Activated CD4-positive, alpha-beta T cell treated with anti-CD3 and anti-CD28 coated beads for 48 hours (primary cell): ENCODE results near the gene ADGRG6.
"Not testable (repeated sequence)": the region's sequence is repeated elsewhere in the genome, so short reads cannot be mapped to it uniquely, and the experiment has no call there.

Experiments used
- DNase-seq: peaks from one replicate; pipeline ENCODE4 v3.0.0-alpha.2; 2020

The ADGRG6 gene

DNA sequence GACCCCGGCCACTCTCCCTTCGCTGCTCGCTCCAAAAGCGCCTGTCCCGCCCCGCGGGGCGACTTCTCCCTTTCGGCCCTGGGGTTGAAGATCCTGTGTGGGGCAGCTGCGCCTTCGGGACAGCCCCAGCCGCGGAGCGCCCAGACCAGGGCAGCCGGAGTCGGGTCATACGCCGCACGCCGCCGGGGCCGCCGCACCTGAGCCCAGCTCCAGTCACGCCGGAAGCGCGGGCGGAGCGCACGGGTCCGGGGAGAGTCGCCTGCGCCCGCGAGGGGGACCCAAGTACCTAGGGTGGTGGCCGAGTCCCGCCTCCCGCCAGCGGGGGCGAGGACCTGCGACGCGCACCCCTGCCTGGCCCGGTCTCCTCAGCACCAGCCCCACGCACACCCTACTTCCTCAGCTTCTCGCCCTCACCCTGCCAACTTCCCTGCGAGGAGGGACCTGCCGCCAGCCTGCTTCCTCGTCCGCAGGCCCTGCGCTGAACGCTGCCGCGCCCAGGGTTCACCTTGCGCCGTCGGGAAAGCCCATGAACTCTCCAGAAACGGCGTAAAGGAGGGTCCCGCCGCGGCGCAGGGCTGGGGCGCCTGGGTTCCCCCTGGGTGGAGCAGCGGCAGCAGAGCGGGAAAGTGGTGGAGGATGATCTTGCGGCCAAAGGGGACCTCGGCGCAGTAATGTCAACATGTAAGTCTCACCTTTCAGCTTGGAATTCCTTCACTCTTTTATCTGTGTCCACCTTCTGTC lies at the start of gene ADGRG6:
TSS of gene ADGRG6 (plus strand) at position 357 of the 741 bp plus-strand sequence. CDS start at position 680, 323 bp downstream.
- peak; percentile 60 for DNase-seq

DNA sequence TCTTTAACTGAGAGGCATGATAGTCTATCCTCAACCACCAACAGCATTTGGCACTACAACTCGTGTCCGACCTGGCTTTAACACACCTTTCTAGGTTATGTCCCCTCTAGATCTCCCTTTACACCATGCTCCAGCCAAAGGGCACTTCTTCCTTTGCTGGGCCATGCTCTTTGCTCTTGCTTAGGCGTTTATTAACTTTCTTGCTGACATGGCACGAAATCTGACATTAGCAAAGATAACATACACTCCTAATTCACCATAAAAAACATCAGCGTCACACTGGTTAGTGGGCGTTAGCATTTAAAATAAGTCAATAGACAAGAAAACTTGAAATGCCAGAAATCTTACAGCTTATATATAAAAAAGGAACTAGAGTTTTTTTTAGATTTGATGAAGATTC lies 47.3 kb upstream of the ADGRG6 start:
- no peak for DNase-seq

GRCh38 chr6:142255785-142256184 lies 46.0 kb upstream of the ADGRG6 start:
- DNase-seq, result no peak

DNA sequence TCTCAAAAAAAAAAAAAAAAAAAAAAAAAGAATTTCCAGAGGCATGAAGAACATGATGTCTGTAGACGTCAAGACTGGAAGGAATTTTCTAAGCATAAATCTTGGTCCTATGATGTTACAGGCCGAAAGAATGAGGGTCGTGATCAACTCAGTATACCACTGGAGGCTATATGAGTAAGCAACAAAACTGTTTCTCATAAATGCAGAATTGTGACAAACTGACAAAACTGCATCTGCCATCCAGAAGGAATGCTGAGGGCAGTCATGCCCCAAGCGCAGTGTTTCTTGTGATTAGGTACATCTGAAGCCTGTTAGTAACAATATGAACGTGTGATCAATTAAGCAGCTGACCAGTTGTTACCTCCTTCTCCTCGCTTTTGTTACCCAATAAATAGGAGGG lies 43.5 kb upstream of the ADGRG6 start:
- no peak for DNase-seq

DNA sequence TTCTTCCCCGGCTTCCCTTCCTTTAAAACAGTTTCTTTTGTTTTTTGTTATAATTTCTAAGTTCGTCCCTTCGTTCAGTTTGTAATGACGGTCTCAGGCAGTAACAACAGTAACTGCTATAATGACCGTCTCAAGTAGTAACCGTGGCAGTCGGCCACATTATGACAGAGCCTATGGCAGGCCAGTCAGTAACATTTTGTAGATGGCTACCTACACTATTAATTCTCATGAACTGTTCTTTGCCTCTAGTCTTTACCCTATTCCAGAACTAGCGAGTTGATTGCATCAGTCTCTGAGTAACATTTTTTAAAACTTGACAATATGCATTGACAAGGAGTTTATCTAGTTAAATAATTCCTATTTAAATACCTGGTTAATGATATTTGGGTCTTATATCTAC lies 43.0 kb upstream of the ADGRG6 start:
- DNase-seq, result no peak

DNA sequence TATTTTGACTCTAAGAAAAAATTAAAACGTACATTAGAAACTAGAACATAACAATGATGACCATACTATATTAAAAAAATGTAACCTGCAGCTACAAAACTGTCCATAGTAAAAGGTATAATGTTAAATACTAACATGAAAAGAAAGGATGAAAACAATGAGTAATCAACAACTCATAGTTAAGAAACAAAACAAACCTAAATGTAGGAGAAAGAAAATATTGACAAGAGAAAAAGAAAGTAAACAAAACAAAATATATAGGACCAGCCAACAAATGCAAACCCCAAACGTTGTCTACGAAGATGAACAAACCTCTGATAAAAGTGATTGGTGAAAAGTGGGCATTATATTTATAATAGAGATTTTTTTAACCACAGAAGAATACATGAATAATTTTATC lies 41.1 kb upstream of the ADGRG6 start:
- DNase-seq, result no peak

GRCh38 chr6:142262231-142262630 lies 39.6 kb upstream of the ADGRG6 start:
- no peak for DNase-seq

- DNase-seq, result no peak
These were observed 36.3 kb upstream of the ADGRG6 start for GRCh38 chr6:142265476-142265875.

GRCh38 chr6:142266060-142266459 lies 35.7 kb upstream of the ADGRG6 start:
- no peak for DNase-seq

GRCh38 chr6:142271476-142271875 lies 30.3 kb upstream of the ADGRG6 start:
- DNase-seq, result no peak

DNA sequence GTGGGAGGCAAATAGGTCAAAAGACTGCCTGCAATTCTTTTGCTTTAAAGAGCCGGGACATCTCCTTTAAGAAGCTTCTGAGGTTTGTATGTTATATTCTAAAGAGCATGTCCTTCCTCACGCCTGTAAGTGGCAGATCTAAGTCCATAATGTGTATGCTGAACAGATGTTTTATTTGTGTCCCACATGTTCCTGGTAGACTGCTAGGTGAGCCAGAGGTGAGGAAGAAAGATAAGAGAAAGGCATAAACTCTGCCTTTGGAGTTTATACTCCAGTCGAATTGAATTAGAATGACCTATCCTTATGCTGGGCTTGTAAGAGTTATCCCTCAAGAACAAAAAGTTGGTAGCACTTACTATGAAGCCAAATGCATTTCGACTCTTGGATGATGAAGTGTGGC lies 27.2 kb upstream of the ADGRG6 start:
- no peak for DNase-seq

GRCh38 chr6:142275236-142276006 lies 26.4 kb upstream of the ADGRG6 start:
- DNase-seq, result no peak

DNA sequence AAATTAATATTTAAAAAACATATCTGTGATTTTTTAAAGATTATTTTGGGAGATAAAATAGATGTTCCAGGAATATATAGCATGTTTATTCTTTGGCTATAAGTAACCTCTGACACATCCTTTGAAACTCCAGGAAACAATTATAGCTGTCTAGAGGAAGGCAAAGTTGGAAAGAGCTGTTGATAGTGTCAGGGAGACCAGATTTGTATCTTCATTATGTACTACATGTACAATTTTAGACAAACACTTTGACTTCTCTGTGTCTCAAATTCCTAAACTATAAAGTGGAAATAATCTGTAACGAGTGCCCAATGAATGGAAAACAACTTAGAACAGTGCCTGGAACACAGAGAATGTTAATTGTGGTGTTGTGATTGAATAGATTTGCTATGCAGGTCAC lies 25.6 kb upstream of the ADGRG6 start:
- DNase-seq, result no peak

GRCh38 chr6:142279350-142280180 lies 22.2 kb upstream of the ADGRG6 start:
- no peak for DNase-seq

GRCh38 chr6:142280265-142280664 lies 21.5 kb upstream of the ADGRG6 start:
- DNase-seq, result no peak

DNA sequence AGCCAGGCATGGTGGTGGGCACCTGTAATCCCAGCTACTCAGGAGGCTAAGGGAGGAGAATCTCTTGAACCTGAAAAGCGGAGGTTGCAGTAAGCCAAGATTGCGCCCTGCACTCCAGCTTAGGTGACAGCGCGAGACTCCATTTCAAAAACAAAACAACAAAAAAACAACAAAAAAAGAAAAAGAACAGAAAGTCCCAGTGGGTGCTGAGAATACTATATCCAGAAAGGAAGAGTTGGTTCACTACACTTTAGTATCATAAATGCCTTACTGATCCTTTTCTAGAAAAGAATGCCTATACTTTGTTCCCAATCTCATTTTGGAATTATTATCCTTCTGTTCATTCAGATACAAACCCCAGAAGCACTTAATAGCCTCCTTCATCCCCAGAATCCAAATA lies 20.9 kb upstream of the ADGRG6 start:
- DNase-seq, result no peak

DNA sequence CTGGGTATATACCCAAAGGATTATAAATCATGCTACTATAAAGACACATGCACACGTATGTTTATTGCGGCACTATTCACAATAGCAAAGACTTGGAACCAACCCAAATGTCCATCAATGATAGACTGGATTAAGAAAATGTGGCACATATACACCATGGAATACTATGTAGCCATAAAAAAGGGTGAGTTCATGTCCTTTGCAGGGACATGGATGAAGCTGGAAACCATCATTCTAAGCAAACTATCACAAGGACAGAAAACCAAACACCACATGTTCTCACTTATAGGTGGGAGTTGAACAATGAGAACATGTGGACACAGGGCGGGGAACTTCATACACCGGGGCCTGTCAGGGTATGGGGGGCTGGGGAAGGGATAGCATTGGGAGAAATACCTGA lies 18.7 kb upstream of the ADGRG6 start:
- not testable (repeated sequence) for DNase-seq

GRCh38 chr6:142284419-142284818 lies 17.4 kb upstream of the ADGRG6 start:
- no peak for DNase-seq

- no peak for DNase-seq
These were observed 16.3 kb upstream of the ADGRG6 start for GRCh38 chr6:142285235-142286087.

DNA sequence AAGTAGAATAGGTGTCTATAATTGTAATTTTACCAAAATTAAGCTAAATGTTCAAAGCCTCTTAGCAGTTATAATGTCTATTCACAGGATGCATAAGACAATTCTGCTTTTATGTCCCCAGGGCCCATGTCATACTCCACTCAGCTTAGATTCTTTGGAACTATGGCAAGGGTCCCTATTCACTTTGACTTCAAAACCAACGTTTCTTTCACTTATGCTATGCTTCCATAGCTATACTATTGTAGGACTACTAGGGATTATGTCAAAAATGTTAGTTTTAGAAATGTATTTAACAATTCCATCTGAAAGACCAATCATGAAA lies 15.8 kb upstream of the ADGRG6 start:
- no peak for DNase-seq

DNA sequence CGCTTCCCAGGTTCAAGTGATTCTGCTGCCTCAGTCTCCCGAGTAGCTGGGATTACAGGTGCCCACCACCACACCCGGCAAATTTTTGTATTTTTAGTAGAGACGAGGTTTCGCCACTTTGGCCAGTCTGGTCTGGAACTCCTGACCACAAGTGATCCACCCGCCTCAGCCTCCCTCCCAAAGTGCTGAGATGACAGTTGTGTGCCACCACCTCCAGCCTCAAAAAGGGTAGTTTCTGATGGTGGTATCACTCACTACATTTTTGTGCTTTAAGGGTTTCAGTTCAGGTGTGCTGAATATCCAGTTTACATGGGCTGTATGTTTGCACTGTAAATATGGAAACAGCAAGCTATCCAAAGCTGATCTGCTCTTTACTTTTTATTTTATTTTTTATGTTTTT lies 12.1 kb upstream of the ADGRG6 start:
- DNase-seq, result no peak

GRCh38 chr6:142290851-142291250 lies 11.0 kb upstream of the ADGRG6 start:
- no peak for DNase-seq

DNA sequence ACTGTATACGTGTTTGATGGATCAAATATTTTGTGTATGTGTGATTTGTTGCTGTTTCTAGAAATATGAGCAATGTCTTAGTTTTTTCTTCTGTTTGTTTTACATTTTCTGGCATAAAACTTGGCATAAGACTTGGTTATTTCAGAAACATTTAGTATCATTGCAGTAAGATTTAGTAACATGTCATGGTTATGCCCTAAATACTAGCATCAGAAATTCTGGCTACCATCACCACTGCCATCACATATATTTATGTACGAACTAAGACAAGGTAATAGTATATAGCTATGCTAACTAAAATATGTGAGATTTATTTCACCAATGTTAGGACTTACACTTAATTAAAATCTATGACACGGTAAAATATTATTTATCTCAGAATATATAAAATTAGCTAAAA lies 10.3 kb upstream of the ADGRG6 start:
- DNase-seq, result no peak
